Measurements from ENCODE around the gene LRP3. TPM values are rescaled to one million over a fixed set of nuclear protein-coding genes. Genes with fewer than 3 reads are reported as not detected.

The LRP3 gene
- total RNA-seq, 1 experiment from 2014 or later: 29.0 TPM

GRCh38 chr19:33161201-33161600, 32.9 kb upstream of the LRP3 start:
- POLR2A ChIA-PET: no interaction called here
- CTCF ChIA-PET: interaction anchor here (1.3 kb wide), 1 partner anchor 15 kb away, joined by 3 read pairs; no protein-coding TSS in a partner anchor
- Histone ChIP-seq H3K79me2 (ENCODE audit: insufficient read depth, low read length) (no peaks in the 10 kb centered on the region), H3K27ac (ENCODE audit: low read depth, low read length) (no peak overlapping the region), H3K4me1 (ENCODE audit: control insufficient read depth in 1 of 2, insufficient read depth in 2 of 2, low read length in 2 of 2) (peaks cover 1 to 4% of the 10 kb centered on the region in 2 experiments; a peak in 3 of 4 replicates), H3K9me2 (ENCODE audit: insufficient read depth) (no peaks in the 10 kb centered on the region), H3K27me3 (ENCODE audit: insufficient read depth, low read length) (no peaks in the 10 kb centered on the region), H3K4me3 (replicated peaks in 1 of 2; ENCODE audit: low read depth in 1 of 2, low read length in 2 of 2) (no peak overlapping the region), H2AFZ (ENCODE audit: low read depth, low read length, poor library complexity, severe bottlenecking) (no peak overlapping the region), H3K9me3 (ENCODE audit: control insufficient read depth in 1 of 2, insufficient read depth in 1 of 2, low read depth in 1 of 2, low read length in 2 of 2) (no peaks in the 10 kb centered on the region), H3K9ac (ENCODE audit: low read length) (no peak overlapping the region), H3K36me3 (ENCODE audit: control insufficient read depth in 1 of 2, insufficient read depth in 2 of 2, low read length in 2 of 2) (no peaks in the 10 kb centered on the region), H4K20me1 (ENCODE audit: insufficient read depth) (no peaks in the 10 kb centered on the region), H3K4me2 (ENCODE audit: low read length) (no peak overlapping the region)
- DNase-seq (ENCODE audit: low read depth, low spot score) (no peak), ATAC-seq (no peak)
- no TSS peak for BruUV-seq (replicated peaks)
- RAD21 ChIA-PET (ENCODE audit: low non-redundant PET in 1 of 2, low total read pairs in 2 of 2, uncharacterized antibody in 2 of 2, unreplicated experiment in 2 of 2): no interaction called here
- TF ChIP-seq JUND (IDR thresholded peaks at IDR 0.05) (no peak), SP1 (IDR thresholded peaks at IDR 0.05; ENCODE audit: low read depth) (no peak), SRF (IDR thresholded peaks at IDR 0.05; ENCODE audit: low read depth) (no peak), CBX3 (IDR thresholded peaks at IDR 0.05; ENCODE audit: low read depth) (no peak), RAD21 (IDR thresholded peaks at IDR 0.05; ENCODE audit: low read depth) (no peak), TCF7L2 (IDR thresholded peaks at IDR 0.05; ENCODE audit: borderline replicate concordance, extremely low read depth, insufficient read depth, insufficient read length) (no peak), REST (IDR thresholded peaks at IDR 0.05; ENCODE audit: low read depth) (no peak), MAX (IDR thresholded peaks at IDR 0.05) (no peak), EZH2 (IDR thresholded peaks at IDR 0.05) (no peak), POLR2AphosphoS5 (IDR thresholded peaks at IDR 0.05; ENCODE audit: low read depth, low read length) (no peak), ZBTB33 (IDR thresholded peaks at IDR 0.05; ENCODE audit: extremely low read depth, insufficient replicate concordance, low read length) (no peak)
- intact Hi-C loops (cut with micrococcal nuclease): no loop called here

Data from HCT116 (cell line).